Mucosa of rectum (tissue), 2 donors: Measurements from ENCODE around the gene FKBP2.
"Not testable (repeated sequence)": the region's sequence is repeated elsewhere in the genome, so short reads cannot be mapped to it uniquely, and the experiment has no call there.

Experiments used
- H3K27ac ChIP-seq, 2 donors: one replicate each; pipeline ENCODE4 v1.7.0; 2013; ENCODE audit warnings: inconsistent platforms in 2 of 2, low read depth in 2 of 2, low read length in 2 of 2
- H3K27me3 ChIP-seq, 2 donors: one replicate each; pipeline ENCODE4 v1.7.0; 2013; ENCODE audit warnings: low read length in 2 of 2; ENCODE audit not compliant: control insufficient read depth in 2 of 2, insufficient read depth in 2 of 2
- H3K36me3 ChIP-seq, 2 donors: one replicate each; pipeline ENCODE4 v1.7.0; 2013; ENCODE audit warnings: low read length in 2 of 2; ENCODE audit not compliant: control insufficient read depth in 2 of 2, insufficient read depth in 2 of 2
- H3K4me1 ChIP-seq, 2 donors: one replicate each; pipeline ENCODE4 v1.7.0; 2013; ENCODE audit warnings: low read length in 2 of 2, mild to moderate bottlenecking in 1 of 2; ENCODE audit not compliant: control insufficient read depth in 2 of 2, insufficient read depth in 2 of 2
- H3K4me3 ChIP-seq, 2 donors: one replicate each; pipeline ENCODE4 v1.7.0; 2013; ENCODE audit warnings: low read length in 2 of 2
- H3K9ac ChIP-seq, 2 donors: one replicate each; pipeline ENCODE4 v1.7.0; 2013; ENCODE audit warnings: low read length in 2 of 2, low read depth in 1 of 2, mild to moderate bottlenecking in 1 of 2
- H3K9me3 ChIP-seq, 2 donors: one replicate each; pipeline ENCODE4 v1.7.0; 2013; ENCODE audit warnings: low read length in 2 of 2; ENCODE audit not compliant: control insufficient read depth in 2 of 2
- donor health status: healthy.
- donor health status: Normal muscosa, but diverticular disease.

FKBP2 gene

DNA sequence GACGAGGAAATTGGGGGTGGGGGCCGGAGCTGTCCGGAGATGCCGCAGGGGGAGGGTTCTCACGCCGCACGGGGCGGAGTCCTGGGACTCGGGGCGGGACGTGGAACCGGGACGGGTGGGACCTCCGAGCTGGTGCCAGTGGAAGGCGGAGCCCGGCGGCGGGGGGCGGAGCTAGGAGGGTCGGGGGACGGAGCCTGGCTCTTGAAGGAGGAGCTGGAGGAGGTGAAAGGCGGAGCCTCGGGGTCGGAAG is 271 bp downstream of the FKBP2 start:
- Histone ChIP-seq H3K4me1 (peaks cover 57 to 61% of the 10 kb centered on the region in 2 donors), H3K27ac (peak overlapping the region; percentile 100), H3K36me3 (peaks cover 8 to 12% of the 10 kb centered on the region in 2 donors), H3K9me3 (no peaks in the 10 kb centered on the region), H3K4me3 (peak overlapping the region; percentile 83 to 86), H3K27me3 (no peaks in the 10 kb centered on the region), H3K9ac (peak overlapping the region; percentile 79 to 99)

DNA sequence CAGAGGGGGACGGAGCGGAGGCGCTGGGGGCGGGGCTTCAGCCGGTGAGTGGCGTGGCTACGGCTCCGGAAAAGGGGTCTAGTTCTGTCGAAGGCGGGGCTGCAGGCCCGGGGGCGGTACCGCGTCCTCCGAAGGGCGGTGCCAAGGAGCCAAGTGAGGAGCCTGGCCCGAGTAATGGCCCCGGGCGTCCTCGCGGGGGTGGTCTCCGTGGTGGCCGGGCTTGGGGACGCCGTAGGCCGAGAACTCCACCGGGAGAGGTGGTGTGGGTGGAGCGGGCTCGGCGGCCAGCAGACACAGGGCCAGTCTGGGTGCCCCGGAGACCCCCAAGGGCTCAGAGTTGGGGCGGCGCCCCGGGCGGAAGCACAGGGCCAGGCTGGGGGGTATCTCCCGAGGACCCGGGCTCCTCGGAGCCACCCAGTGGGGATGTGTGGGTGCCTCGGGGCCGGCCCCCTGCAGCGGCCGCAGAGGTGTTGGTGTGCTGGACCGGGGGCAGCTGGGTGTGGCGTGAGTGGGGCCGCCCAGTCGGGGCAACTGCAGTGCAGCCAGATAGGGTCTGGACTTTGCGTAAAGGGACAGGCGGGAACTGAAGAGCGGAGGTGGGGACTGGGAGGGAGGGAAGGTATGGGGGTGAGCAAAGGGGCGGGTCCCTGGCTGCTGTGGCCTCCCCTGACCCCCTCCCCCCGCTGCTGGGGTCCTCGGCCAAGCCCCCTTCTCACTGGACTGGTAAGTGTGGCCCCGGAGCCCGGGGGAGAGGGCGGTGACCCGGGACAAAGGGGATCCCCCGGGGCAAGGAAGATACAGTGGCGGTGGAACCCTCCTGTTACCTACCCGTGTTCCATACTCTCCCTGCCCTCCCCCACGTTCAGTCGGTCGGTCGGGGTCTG is 838 bp downstream of the FKBP2 start:
- peak overlapping the region; percentile 75 to 86 for H3K4me3 ChIP-seq
- no peaks in the 10 kb centered on the region for H3K27me3 ChIP-seq
- H3K36me3 ChIP-seq: peaks cover 8 to 12% of the 10 kb centered on the region in 2 donors
- H3K9ac ChIP-seq: peak overlapping the region; percentile 83 to 96
- H3K9me3 ChIP-seq: no peaks in the 10 kb centered on the region
- peaks cover 56 to 61% of the 10 kb centered on the region in 2 donors for H3K4me1 ChIP-seq
- peak overlapping the region; percentile 91 to 100 for H3K27ac ChIP-seq

DNA sequence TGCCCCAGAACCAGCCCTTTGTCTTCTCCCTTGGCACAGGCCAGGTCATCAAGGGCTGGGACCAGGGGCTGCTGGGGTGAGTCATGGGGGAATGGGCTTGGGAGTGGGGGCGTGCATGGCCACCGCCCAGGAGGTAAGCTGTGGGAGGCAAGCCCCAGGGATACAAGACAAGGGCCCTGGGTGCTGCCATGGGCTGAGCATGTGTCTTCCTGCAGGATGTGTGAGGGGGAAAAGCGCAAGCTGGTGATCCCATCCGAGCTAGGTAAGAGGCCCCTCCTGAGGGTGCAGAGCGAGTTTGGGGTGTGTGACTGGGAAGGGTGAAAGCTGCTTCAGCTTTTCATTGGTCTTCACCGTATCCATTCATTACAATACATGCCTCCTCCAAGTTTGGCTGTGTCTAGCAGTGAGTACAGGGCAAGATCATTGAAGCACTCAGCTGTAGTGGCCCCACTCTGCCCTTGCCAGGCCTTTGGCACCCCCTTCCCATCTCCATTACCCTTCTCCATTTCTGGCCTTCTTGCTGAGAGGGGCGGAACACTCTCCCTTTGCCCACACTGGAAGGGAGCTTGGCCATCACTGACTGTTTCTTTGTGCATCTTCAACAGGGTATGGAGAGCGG is 2.5 kb downstream of the FKBP2 start:
- no peaks in the 10 kb centered on the region for H3K9me3 ChIP-seq
- H3K4me1 ChIP-seq: peaks cover 52 to 57% of the 10 kb centered on the region in 2 donors
- H3K27ac ChIP-seq: peak overlapping the region; percentile 91 to 100
- no peaks in the 10 kb centered on the region for H3K27me3 ChIP-seq
- peaks cover 7 to 8% of the 10 kb centered on the region in 2 donors for H3K36me3 ChIP-seq
- H3K9ac ChIP-seq: peak overlapping the region; percentile 63 to 96
- peak overlapping the region; percentile 15 to 86 for H3K4me3 ChIP-seq

GRCh38 chr11:64244107-64244506 is 3.2 kb downstream of the FKBP2 start:
- peaks cover 44 to 50% of the 10 kb centered on the region in 2 donors for H3K4me1 ChIP-seq
- H3K9ac ChIP-seq: no peak overlapping the region
- no peaks in the 10 kb centered on the region for H3K27me3 ChIP-seq
- no peak overlapping the region for H3K27ac ChIP-seq
- H3K4me3 ChIP-seq: no peak overlapping the region
- peaks cover 7 to 8% of the 10 kb centered on the region in 2 donors for H3K36me3 ChIP-seq
- no peaks in the 10 kb centered on the region for H3K9me3 ChIP-seq

GRCh38 chr11:64244966-64245365 is 4.1 kb downstream of the FKBP2 start:
- Histone ChIP-seq H3K36me3 (peaks cover 7 to 8% of the 10 kb centered on the region in 2 donors), H3K27me3 (no peaks in the 10 kb centered on the region), H3K9ac (peak overlapping the region; percentile 84), H3K4me1 (peaks cover 37 to 43% of the 10 kb centered on the region in 2 donors), H3K9me3 (no peaks in the 10 kb centered on the region), H3K27ac (peak overlapping the region; percentile 93), H3K4me3 (peak overlapping the region; percentile 91)

GRCh38 chr11:64245401-64245796 is 4.5 kb downstream of the FKBP2 start:
- peak overlapping the region; percentile 91 for H3K4me3 ChIP-seq
- H3K27ac ChIP-seq: peak overlapping the region; percentile 93
- peak overlapping the region; percentile 84 for H3K9ac ChIP-seq
- peaks cover 7 to 8% of the 10 kb centered on the region in 2 donors for H3K36me3 ChIP-seq
- no peaks in the 10 kb centered on the region for H3K9me3 ChIP-seq
- H3K27me3 ChIP-seq: no peaks in the 10 kb centered on the region
- H3K4me1 ChIP-seq: peaks cover 32 to 39% of the 10 kb centered on the region in 2 donors

GRCh38 chr11:64245797-64246620 is 5.1 kb downstream of the FKBP2 start:
- H3K4me3 ChIP-seq: peak overlapping the region; percentile 91
- H3K27me3 ChIP-seq: no peaks in the 10 kb centered on the region
- peak overlapping the region; percentile 93 for H3K27ac ChIP-seq
- H3K9me3 ChIP-seq: no peaks in the 10 kb centered on the region
- H3K4me1 ChIP-seq: peaks cover 36 to 41% of the 10 kb centered on the region in 2 donors
- peak overlapping the region; percentile 84 for H3K9ac ChIP-seq
- H3K36me3 ChIP-seq: peaks cover 7 to 8% of the 10 kb centered on the region in 2 donors

- not testable (repeated sequence) for H3K27me3 ChIP-seq, H3K9me3 ChIP-seq, H3K36me3 ChIP-seq
- peak overlapping the region; percentile 91 for H3K4me3 ChIP-seq
- peak overlapping the region; percentile 93 to 95 for H3K27ac ChIP-seq
- H3K9ac ChIP-seq: peak overlapping the region in 1 of 2 donors; percentile 84
- H3K4me1 ChIP-seq: peaks cover 37 to 43% of the 10 kb centered on the region in 2 donors
Measured at GRCh38 chr11:64246621-64246870, 5.7 kb downstream of the FKBP2 start.

DNA sequence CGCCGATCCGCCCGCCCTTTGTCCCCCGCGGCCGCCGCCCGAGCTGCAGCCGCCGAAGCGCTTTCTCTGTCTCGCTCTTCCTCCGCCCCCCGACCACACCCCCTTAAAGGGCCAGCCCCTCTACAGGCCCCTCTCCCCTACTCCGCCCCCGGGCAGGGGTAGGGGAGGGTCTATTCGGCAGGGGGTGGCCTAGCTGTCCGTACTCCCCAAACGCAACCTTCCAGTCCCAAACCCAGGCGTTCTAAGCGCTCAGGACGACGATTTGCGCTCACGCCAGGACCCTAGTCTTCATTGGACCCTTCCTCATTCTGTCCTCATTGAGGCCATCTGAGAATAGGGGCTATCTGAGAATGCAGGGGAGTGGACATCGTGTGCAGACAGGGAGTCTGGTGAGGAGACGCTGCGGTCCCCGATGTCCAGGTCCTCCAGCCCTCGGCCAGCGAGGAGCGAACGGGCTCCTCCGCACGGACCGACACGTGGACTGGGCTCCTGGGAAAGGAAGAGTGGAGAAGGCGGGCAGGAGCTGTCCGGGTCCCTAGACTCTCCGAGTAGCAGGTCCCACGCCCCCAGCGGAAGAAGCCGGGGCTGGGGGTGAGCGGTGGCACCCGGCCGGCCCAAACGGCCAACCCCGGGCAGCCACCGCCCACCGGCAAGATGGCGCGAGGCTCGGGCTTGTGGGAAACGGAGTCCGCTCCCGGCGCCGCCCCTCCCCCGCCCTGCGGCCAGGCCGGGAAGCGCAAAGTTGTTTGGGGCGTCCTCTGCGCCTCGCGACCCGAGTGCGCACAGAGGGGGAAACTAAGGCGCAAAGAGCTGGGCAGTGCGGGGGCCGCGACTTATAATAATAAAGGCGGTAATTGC is 6.2 kb downstream of the FKBP2 start, which contains the start of gene PPP1R14B:
PPP1R14B (minus strand) TSS at position 73 of the 858 bp plus-strand sequence. CDS start 270 bp downstream, outside the sequence.
- H3K9me3 ChIP-seq: no peaks in the 10 kb centered on the region

More for the DNA sequence above, 6.2 kb downstream of the FKBP2 start, which contains the start of gene PPP1R14B:
- Histone ChIP-seq H3K36me3 (peaks cover 7 to 8% of the 10 kb centered on the region in 2 donors), H3K27me3 (no peaks in the 10 kb centered on the region), H3K4me1 (peaks cover 38 to 44% of the 10 kb centered on the region in 2 donors), H3K27ac (peak within 1 kb of the TSS; percentile 93 to 95), H3K4me3 (peak within 1 kb of the TSS; percentile 95 to 97), H3K9ac (peak within 1 kb of the TSS; percentile 86 to 89)
